IPS-18a (cell line): Measurements from ENCODE around the gene C11orf91.

Experiments used
- H3K27ac ChIP-seq: one replicate; pipeline ENCODE4 v1.5.1; 2013; ENCODE audit warnings: low read length
- H3K27me3 ChIP-seq: one replicate; pipeline ENCODE4 v1.6.1; 2013; ENCODE audit warnings: mild to moderate bottlenecking, low read length; ENCODE audit not compliant: control insufficient read depth, insufficient read depth
- H3K36me3 ChIP-seq: one replicate; pipeline ENCODE4 v1.6.1; 2013; ENCODE audit warnings: low read depth, low read length; ENCODE audit not compliant: control insufficient read depth
- H3K4me1 ChIP-seq: one replicate; pipeline ENCODE4 v1.6.1; 2013; ENCODE audit warnings: low read depth, low read length; ENCODE audit not compliant: control insufficient read depth
- H3K4me3 ChIP-seq: one replicate; pipeline ENCODE4 v1.5.1; 2013; ENCODE audit warnings: low read length
- H3K9ac ChIP-seq: one replicate; pipeline ENCODE4 v1.6.1; 2013; ENCODE audit warnings: mild to moderate bottlenecking, low read length, moderate library complexity
- H3K9me3 ChIP-seq: one replicate; pipeline ENCODE4 v1.6.1; 2013; ENCODE audit warnings: low read depth, low read length; ENCODE audit not compliant: control insufficient read depth

Gene C11orf91

DNA sequence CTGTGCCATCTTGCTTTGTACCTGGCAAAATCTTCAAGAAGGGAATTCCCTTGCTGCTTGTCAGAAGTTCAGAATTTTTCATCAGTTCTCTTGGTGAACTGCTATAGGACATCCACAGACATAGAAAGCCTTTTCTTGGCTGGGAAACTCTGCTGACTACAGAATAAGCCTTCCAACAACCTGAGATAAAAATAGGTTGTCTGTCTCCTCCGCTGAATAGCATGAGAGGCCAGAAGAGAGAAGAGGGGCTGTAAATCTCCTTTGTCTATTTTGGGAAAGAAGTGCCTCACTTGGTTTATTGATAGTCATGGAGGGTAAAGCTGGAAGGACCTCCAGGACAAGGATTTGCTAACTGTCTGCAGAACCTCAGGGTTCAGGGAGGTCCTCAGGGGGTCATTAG lies 48.2 kb downstream of the C11orf91 start:
- Histone ChIP-seq H3K9ac (no peak overlapping the region), H3K9me3 (no peaks in the 10 kb centered on the region), H3K27ac (no peak overlapping the region), H3K36me3 (no peaks in the 10 kb centered on the region), H3K4me3 (no peak overlapping the region), H3K4me1 (no peaks in the 10 kb centered on the region), H3K27me3 (no peaks in the 10 kb centered on the region)

DNA sequence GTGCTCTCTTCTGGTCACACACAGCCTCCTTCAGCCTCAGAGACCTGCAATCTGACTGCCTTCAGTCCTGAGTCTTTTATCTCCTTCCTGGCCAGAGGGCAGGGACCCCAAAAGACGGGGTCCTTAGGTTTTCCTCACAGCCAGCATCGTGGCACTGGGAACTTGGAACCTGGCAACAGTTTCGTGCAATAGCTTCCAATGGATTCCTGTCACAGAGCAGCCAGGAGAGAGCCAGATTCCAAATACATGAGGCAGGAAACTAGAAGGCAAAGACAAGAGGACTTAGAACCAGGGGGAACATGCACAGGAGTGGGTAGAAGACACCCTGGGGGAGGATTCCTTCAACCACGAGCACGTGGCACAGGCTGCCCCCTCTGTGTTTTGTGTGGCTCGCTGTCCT lies 48.6 kb downstream of the C11orf91 start:
- H3K4me3 ChIP-seq, result no peak overlapping the region
- no peak overlapping the region for H3K9ac ChIP-seq
- H3K36me3 ChIP-seq, result no peaks in the 10 kb centered on the region
- no peaks in the 10 kb centered on the region for H3K4me1 ChIP-seq
- H3K9me3 ChIP-seq, result no peaks in the 10 kb centered on the region
- no peak overlapping the region for H3K27ac ChIP-seq
- H3K27me3 ChIP-seq, result no peaks in the 10 kb centered on the region

DNA sequence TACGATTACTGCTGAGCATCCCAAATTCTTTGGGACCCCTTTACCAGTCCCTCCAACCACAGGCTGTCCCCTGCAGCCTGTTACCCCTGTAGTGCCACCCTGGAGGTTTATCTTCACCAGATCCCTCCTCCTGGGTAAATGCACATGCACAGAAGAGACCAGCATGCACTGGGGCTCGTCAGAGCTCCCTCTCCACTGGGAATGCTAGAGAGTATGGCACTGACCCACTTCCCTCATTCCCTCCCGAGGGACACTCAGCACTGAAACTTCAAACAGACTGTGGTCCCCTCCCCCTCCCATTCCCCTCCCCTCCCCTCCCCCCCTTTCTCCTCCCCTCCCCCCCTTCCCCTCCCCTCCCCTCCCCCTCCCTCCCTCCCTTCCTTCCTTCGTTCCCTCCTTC lies 49.1 kb downstream of the C11orf91 start:
- no peak overlapping the region for H3K4me3 ChIP-seq
- H3K27ac ChIP-seq, result no peak overlapping the region
- H3K36me3 ChIP-seq, result no peaks in the 10 kb centered on the region
- no peaks in the 10 kb centered on the region for H3K4me1 ChIP-seq
- H3K9me3 ChIP-seq, result no peaks in the 10 kb centered on the region
- H3K9ac ChIP-seq, result no peak overlapping the region
- no peaks in the 10 kb centered on the region for H3K27me3 ChIP-seq

DNA sequence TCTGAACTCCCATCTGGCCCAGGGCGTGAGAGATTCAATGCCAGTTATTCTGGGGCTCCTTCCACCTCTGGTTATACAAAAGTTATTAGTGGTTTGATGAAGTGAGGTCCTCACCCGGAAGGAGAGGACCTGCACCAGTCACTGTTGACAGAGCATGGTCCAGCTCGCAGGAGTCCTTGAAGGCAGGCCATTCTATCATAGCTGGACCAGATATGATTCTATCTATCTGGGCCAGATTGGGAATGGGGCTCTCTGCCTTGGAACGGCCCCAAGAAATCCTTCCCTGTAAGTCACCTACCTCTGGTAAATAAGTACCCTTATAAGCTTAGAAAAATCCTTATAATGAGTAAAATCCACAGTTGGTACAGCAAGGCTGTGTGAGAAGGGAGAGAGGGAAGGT lies 50.7 kb downstream of the C11orf91 start:
- Histone ChIP-seq H3K27ac (no peak overlapping the region), H3K27me3 (no peaks in the 10 kb centered on the region), H3K36me3 (no peaks in the 10 kb centered on the region), H3K9me3 (no peaks in the 10 kb centered on the region), H3K4me3 (no peak overlapping the region), H3K9ac (no peak overlapping the region), H3K4me1 (no peaks in the 10 kb centered on the region)
